Progenitor cell of endocrine pancreas (in vitro differentiated cells): ENCODE results near the gene CPT1A. TPM values are rescaled to one million over a fixed set of nuclear protein-coding genes. Genes with fewer than 3 reads are reported as not detected.

Experiments
- DNase-seq: peaks from one replicate; pipeline ENCODE4 v3.0.0; 2021; ENCODE audit warnings: low spot score; ENCODE audit not compliant: unreplicated experiment
- H3K27ac Mint-ChIP-seq: 2 replicates; pipeline ENCODE4 v1.8.0; 2021; ENCODE audit warnings: mild to moderate bottlenecking, moderate library complexity, mixed read lengths
- H3K27me3 Mint-ChIP-seq: 2 replicates; pipeline ENCODE4 v1.8.0; 2021; ENCODE audit warnings: mixed read lengths
- H3K36me3 Mint-ChIP-seq: 2 replicates; pipeline ENCODE4 v1.8.0; 2022; ENCODE audit warnings: mixed read lengths; ENCODE audit not compliant: insufficient read depth
- H3K4me1 Mint-ChIP-seq: 2 replicates; pipeline ENCODE4 v1.8.0; 2021; ENCODE audit warnings: low read depth, mixed read lengths
- H3K4me3 Mint-ChIP-seq: 2 replicates; pipeline ENCODE4 v1.8.0; 2021; ENCODE audit warnings: low read depth, mild to moderate bottlenecking, moderate library complexity, mixed read lengths
- H3K9me3 Mint-ChIP-seq: 2 replicates; pipeline ENCODE4 v1.8.0; 2021; ENCODE audit warnings: low read depth, mixed read lengths
- total RNA-seq: library from RNA; stranded (reverse); gene quantifications from 2 replicates; pipeline ENCODE4 v1.2.1, GENCODE V29; 2021
- TF ChIP-seq, protein P1 (sequence below): fragments of 200-600 bp; sonication (generic); IDR thresholded peaks from one replicate; pipeline ENCODE4 v1.5.0; 2021; ENCODE audit warnings: antibody characterized with exemption, mild to moderate bottlenecking; ENCODE audit not compliant: unreplicated experiment

CPT1A gene
- total RNA-seq, 1 donor from 2014 or later: 5.7 TPM

- Mint-ChIP-seq H3K27me3 (no peaks in the 10 kb centered on the region), H3K27ac (no peak overlapping the region), H3K4me1 (no peaks in the 10 kb centered on the region), H3K36me3 (no peaks in the 10 kb centered on the region), H3K9me3 (no peaks in the 10 kb centered on the region), H3K4me3 (no peak overlapping the region)
- TF ChIP-seq, protein P1, sequence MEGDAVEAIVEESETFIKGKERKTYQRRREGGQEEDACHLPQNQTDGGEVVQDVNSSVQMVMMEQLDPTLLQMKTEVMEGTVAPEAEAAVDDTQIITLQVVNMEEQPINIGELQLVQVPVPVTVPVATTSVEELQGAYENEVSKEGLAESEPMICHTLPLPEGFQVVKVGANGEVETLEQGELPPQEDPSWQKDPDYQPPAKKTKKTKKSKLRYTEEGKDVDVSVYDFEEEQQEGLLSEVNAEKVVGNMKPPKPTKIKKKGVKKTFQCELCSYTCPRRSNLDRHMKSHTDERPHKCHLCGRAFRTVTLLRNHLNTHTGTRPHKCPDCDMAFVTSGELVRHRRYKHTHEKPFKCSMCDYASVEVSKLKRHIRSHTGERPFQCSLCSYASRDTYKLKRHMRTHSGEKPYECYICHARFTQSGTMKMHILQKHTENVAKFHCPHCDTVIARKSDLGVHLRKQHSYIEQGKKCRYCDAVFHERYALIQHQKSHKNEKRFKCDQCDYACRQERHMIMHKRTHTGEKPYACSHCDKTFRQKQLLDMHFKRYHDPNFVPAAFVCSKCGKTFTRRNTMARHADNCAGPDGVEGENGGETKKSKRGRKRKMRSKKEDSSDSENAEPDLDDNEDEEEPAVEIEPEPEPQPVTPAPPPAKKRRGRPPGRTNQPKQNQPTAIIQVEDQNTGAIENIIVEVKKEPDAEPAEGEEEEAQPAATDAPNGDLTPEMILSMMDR: no peak
- no peak for DNase-seq
Measured at GRCh38 chr11:68808787-68809186, 32.9 kb downstream of the CPT1A start.

DNA sequence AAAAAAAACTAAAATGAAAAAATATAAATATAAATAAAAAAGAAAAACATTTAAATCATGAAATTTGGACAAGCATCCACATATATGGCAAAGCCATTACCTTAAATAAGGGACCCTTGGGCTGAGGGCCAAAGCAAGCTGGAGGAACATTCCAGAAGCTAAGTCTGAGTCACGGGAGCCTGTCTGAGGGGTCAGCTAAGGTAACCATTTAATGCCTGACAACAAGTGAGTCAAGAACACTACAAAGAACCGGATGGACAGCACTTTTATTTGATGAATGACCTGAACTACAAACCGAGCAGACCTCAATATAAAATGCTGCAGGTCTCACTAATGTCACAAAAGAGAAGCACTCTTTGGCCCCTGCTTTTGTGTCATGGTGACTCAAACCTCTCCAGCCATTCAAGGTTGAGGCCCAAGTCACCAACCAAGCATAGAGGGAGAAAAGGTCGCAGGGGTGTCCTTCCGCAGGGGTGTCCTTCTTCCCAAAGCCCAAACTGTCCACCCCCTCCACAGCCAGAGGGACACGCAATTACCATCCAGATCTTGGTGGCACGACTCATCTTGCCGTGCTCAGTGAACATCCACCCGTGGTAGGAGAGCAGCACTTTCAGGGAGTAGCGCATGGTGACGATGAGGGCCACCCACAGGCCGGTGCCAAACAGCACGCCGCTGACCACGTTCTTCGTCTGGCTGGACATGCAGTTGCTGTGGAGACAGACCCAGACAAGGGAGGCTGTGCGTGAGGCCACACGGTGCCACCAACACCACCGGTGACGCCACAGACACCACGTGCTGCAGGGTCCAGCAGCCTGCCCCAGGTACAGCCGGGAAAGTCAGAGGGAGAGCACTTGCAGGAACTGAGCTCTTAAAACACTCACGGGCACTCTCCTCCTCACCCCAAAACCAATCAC lies 34.5 kb downstream of the CPT1A start:
- Mint-ChIP-seq H3K4me1 (no peaks in the 10 kb centered on the region), H3K4me3 (no peak overlapping the region), H3K27me3 (no peaks in the 10 kb centered on the region), H3K27ac (no peak overlapping the region), H3K36me3 (no peaks in the 10 kb centered on the region), H3K9me3 (no peaks in the 10 kb centered on the region)
- TF ChIP-seq, protein P1: no peak
- DNase-seq: no peak

DNA sequence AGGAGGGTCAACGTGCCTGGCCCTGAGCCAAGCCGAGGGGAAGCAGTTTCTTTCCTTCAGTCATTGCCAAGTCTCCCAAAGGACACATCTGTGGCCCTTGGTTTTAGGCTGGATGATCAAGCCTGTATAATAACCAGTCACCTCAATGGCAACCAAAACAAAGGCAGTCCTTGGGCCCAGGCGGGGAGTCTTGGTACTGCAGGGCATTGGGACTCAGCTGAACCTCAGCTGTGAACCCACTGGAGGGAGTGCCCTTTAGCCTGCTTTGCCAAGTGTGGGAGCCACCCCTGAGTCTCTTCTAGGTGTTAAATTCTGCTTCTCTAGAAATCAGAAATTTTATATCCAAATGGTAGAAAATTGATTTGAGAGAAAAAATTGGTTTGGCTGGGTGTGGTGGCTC lies 36.9 kb downstream of the CPT1A start:
- Mint-ChIP-seq H3K4me1 (no peaks in the 10 kb centered on the region), H3K27ac (no peak overlapping the region), H3K36me3 (no peaks in the 10 kb centered on the region), H3K4me3 (no peak overlapping the region), H3K27me3 (no peaks in the 10 kb centered on the region), H3K9me3 (no peaks in the 10 kb centered on the region)
- no peak for DNase-seq
- TF ChIP-seq, protein P1: no peak

DNA sequence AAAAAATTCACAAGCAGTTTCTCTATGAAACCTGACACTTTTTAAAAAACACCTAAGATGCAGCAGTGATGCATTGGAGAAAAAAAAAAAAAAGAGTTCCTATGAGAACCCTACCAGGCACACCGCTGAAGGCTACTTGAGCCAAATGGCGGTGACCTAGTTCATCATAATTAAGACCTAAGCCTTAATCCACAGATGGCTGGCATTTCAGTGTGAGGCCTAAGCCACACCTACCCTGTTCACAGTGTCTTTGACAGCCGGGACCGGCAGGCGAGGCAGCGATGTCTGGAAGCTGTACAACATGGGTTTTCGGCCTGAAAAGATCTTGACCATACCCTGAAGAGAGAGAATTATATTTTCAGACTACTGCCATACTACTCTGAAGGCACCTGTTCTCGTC lies 38.0 kb downstream of the CPT1A start:
- no peak overlapping the region for H3K27ac Mint-ChIP-seq
- TF ChIP-seq, protein P1: no peak
- H3K27me3 Mint-ChIP-seq: peaks cover 2% of the 10 kb centered on the region
- H3K9me3 Mint-ChIP-seq: no peaks in the 10 kb centered on the region
- no peak for DNase-seq
- no peaks in the 10 kb centered on the region for H3K4me1 Mint-ChIP-seq
- H3K36me3 Mint-ChIP-seq: no peaks in the 10 kb centered on the region
- no peak overlapping the region for H3K4me3 Mint-ChIP-seq

DNA sequence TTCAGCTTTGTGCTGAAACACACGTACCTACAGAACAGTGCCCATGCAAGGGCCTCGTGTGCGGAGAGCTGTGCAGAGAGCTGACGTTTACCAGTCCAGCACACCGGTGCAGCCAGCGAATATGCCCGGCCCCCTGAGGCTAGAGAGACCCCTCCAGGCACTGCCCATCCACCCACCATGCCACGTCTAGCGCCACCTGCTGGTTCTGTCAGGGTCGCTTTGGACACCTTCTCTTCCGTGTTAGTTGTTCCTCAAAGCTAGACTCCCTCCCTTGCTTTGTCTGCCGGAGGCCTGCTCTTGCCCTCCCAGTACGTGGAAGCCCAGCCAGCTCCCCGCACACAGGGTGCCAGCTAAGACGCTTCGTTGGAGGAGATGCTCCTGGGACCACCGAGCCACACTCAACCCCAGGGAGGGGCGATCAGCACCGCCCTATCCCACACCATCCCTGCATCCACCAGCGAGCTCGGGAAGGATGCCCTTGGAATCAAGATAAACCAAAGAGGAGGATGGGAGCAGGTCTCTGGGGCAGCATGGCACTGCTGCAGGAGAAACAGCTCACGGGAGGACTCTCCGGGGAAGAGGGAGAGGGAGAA lies 43.4 kb downstream of the CPT1A start:
- TF ChIP-seq, protein P1: peak; percentile 60
- Mint-ChIP-seq H3K27ac (peak overlapping the region; percentile 45), H3K9me3 (no peaks in the 10 kb centered on the region), H3K4me3 (no peak overlapping the region), H3K36me3 (no peaks in the 10 kb centered on the region), H3K27me3 (peaks cover 2% of the 10 kb centered on the region), H3K4me1 (no peaks in the 10 kb centered on the region)
- DNase-seq: peak; percentile 24
